H1 (cell line): ENCODE data around the gene LRRC10. TPM values are rescaled to one million over a fixed set of nuclear protein-coding genes. Genes with fewer than 3 reads are reported as not detected.

ENCODE experiments used
- CTCF ChIA-PET: fragments of 300-600 bp; sonication (Branson Sonifier 250); formaldehyde crosslinking; loops from one replicate; lab custom pipeline; 2021; ENCODE audit not compliant: partially characterized antibody; lab: Charles Lee
- POLR2A ChIA-PET: fragments of 300-600 bp; sonication (Branson Sonifier 250); formaldehyde crosslinking; loops from one replicate; lab custom pipeline; 2021; ENCODE audit warnings: inconsistent platforms; ENCODE audit not compliant: partially characterized antibody; lab: Charles Lee
- DNase-seq, 2 experiments: peaks; one replicate each; pipeline versions ENCODE4 v3.0.0 to v3.0.0-alpha.2; 2010 to 2022; ENCODE audit warnings: low spot score in 2 of 2, low read depth in 1 of 2, mixed read lengths in 1 of 2
- FAIRE-seq: peaks from 2 replicates; lab custom pipeline; 2011; peaks lifted over from hg19 to GRCh38; lab: Jason Lieb, UNC
- H2AFZ ChIP-seq: 2 replicates; pipeline ENCODE4 v1.8.1; 2012; ENCODE audit warnings: low read length, inconsistent platforms
- H2AK5ac ChIP-seq: 2 replicates; pipeline ENCODE4 v1.6.1; 2013; ENCODE audit warnings: low read depth, low read length
- H2BK120ac ChIP-seq: replicated peaks from 2 replicates; pipeline ENCODE3; 2013; ENCODE audit warnings: low read depth, low read length, inconsistent platforms
- H2BK12ac ChIP-seq: 2 replicates; pipeline ENCODE4 v1.6.1; 2013; ENCODE audit warnings: low read depth, low read length
- H2BK15ac ChIP-seq: 2 replicates; pipeline ENCODE4 v1.6.1; 2013; ENCODE audit warnings: low read length
- H2BK20ac ChIP-seq: 2 replicates; pipeline ENCODE4 v1.6.1; 2013; ENCODE audit warnings: low read length
- H2BK5ac ChIP-seq: 2 replicates; pipeline ENCODE4 v1.6.1; 2013; ENCODE audit warnings: low read depth, low read length
- H3K14ac ChIP-seq: 2 replicates; pipeline ENCODE4 v1.6.1; 2013; ENCODE audit warnings: inconsistent platforms; ENCODE audit not compliant: insufficient read length
- H3K18ac ChIP-seq: 2 replicates; pipeline ENCODE4 v1.6.1; 2013; ENCODE audit warnings: low read length; ENCODE audit errors: extremely low read depth
- H3K23ac ChIP-seq: 2 replicates; pipeline ENCODE4 v1.6.1; 2013; ENCODE audit warnings: inconsistent platforms; ENCODE audit not compliant: insufficient read length
- H3K23me2 ChIP-seq: 2 replicates; pipeline ENCODE4 v1.6.1; 2013; ENCODE audit warnings: low read depth, low read length
- H3K27ac ChIP-seq: 2 replicates; pipeline ENCODE4 v1.6.1; 2011; ENCODE audit warnings: low read depth, low read length, inconsistent platforms
- H3K27me3 ChIP-seq, 4 experiments: replicated peaks in 1 of 4; 1 replicate in 1 of 4; 2 replicates in 3 of 4; pipeline versions ENCODE4 v1.6.1 to v1.8.1; 2011 to 2013; ENCODE audit warnings: low read length in 3 of 4, mild to moderate bottlenecking in 3 of 4, inconsistent platforms in 2 of 4, mixed read lengths in 2 of 4, moderate library complexity in 1 of 4; ENCODE audit not compliant: control insufficient read depth in 3 of 4, insufficient read depth in 3 of 4; ENCODE audit errors: extremely low read depth in 1 of 4
- H3K36me3 ChIP-seq, 4 experiments: 2 replicates each; pipeline versions ENCODE4 v1.6.1 to v1.8.1; 2011 to 2013; ENCODE audit warnings: mild to moderate bottlenecking in 4 of 4, low read length in 3 of 4, moderate library complexity in 2 of 4, control low read depth in 1 of 4, inconsistent platforms in 1 of 4; ENCODE audit not compliant: insufficient read depth in 4 of 4, control insufficient read depth in 2 of 4
- H3K4ac ChIP-seq: replicated peaks from 2 replicates; pipeline ENCODE3; 2013; ENCODE audit warnings: low read length, low read depth, mixed read lengths, inconsistent platforms; ENCODE audit not compliant: insufficient read length
- H3K4me1 ChIP-seq, 4 experiments: replicated peaks in 1 of 4; 1 replicate in 1 of 4; 2 replicates in 3 of 4; pipeline versions ENCODE4 v1.6.1 to v1.8.1; 2011 to 2013; ENCODE audit warnings: low read length in 3 of 4, inconsistent platforms in 2 of 4, mixed read lengths in 1 of 4; ENCODE audit not compliant: insufficient read depth in 4 of 4, control insufficient read depth in 3 of 4
- H3K4me2 ChIP-seq, 2 experiments: 2 replicates each; pipeline versions ENCODE4 v1.6.1 to v1.8.1; 2011 to 2013; ENCODE audit warnings: low read depth in 2 of 2, low read length in 2 of 2, control low read depth in 1 of 2, inconsistent platforms in 1 of 2, mild to moderate bottlenecking in 1 of 2; ENCODE audit not compliant: insufficient read depth in 1 of 2
- H3K4me3 ChIP-seq, 4 experiments: fragments of 200-600, 300-600 bp in 1 of 4; sonication (generic), shearing (Covaris generic), sonication (Bioruptor Twin) in 1 of 4; 2 replicates each; pipeline versions ENCODE4 v1.5.1 to v1.8.1; 2011 to 2016; ENCODE audit warnings: low read length in 4 of 4, low read depth in 3 of 4, control low read depth in 2 of 4, inconsistent platforms in 2 of 4, mild to moderate bottlenecking in 2 of 4, mixed read lengths in 1 of 4, moderate library complexity in 1 of 4; ENCODE audit not compliant: insufficient read depth in 2 of 4; ENCODE audit errors: extremely low read depth in 1 of 4
- H3K56ac ChIP-seq: replicated peaks from 2 replicates; pipeline ENCODE3; 2013; ENCODE audit warnings: low read depth, mild to moderate bottlenecking, mixed read lengths, low read length, inconsistent platforms; ENCODE audit not compliant: insufficient read length
- H3K79me1 ChIP-seq: 2 replicates; pipeline ENCODE4 v1.6.1; 2013; ENCODE audit warnings: low read depth, low read length, control low read depth
- H3K79me2 ChIP-seq, 2 experiments: 2 replicates each; pipeline versions ENCODE4 v1.6.1 to v1.8.1; 2012 to 2013; ENCODE audit warnings: low read length in 2 of 2, mild to moderate bottlenecking in 2 of 2, inconsistent platforms in 1 of 2; ENCODE audit not compliant: insufficient read depth in 2 of 2, control insufficient read depth in 1 of 2
- H3K9ac ChIP-seq, 4 experiments: replicated peaks in 1 of 4; 1 replicate in 1 of 4; 2 replicates in 3 of 4; pipeline versions ENCODE4 v1.6.1 to v1.8.1; 2011 to 2013; ENCODE audit warnings: low read depth in 3 of 4, low read length in 3 of 4, control low read depth in 2 of 4, mild to moderate bottlenecking in 2 of 4, moderate library complexity in 2 of 4, inconsistent platforms in 1 of 4; ENCODE audit errors: extremely low read depth in 1 of 4
- H3K9me3 ChIP-seq, 2 experiments: 2 replicates each; pipeline versions ENCODE4 v1.6.1 to v1.8.1; 2012 to 2013; ENCODE audit warnings: mild to moderate bottlenecking in 2 of 2, moderate library complexity in 2 of 2, control low read depth in 1 of 2, inconsistent platforms in 1 of 2, low read depth in 1 of 2, low read length in 1 of 2, mixed read lengths in 1 of 2; ENCODE audit not compliant: insufficient read depth in 2 of 2
- H4K20me1 ChIP-seq, 2 experiments: replicated peaks in 1 of 2; 2 replicates each; pipeline versions ENCODE3 to v1.8.1; 2011 to 2013; ENCODE audit warnings: inconsistent platforms in 2 of 2, low read length in 2 of 2, mild to moderate bottlenecking in 1 of 2; ENCODE audit not compliant: insufficient read depth in 2 of 2, control insufficient read depth in 1 of 2
- H4K5ac ChIP-seq: 2 replicates; pipeline ENCODE4 v1.6.1; 2013; ENCODE audit warnings: low read length, low read depth, mixed read lengths, inconsistent platforms; ENCODE audit not compliant: insufficient read length
- H4K8ac ChIP-seq: 2 replicates; pipeline ENCODE4 v1.8.0; 2013; ENCODE audit warnings: mild to moderate bottlenecking, moderate library complexity, low read length, inconsistent platforms; ENCODE audit not compliant: insufficient read depth; ENCODE audit errors: extremely low read depth
- H4K91ac ChIP-seq: replicated peaks from 2 replicates; pipeline ENCODE3; 2013; ENCODE audit warnings: low read length, mixed read lengths, inconsistent platforms; ENCODE audit not compliant: insufficient read length
- CBX8 ChIP-seq: fragments of 300-800, 300-1000 bp; sonication (generic); IDR thresholded peaks from 2 replicates; pipeline ENCODE4 v1.7.1; 2016; ENCODE audit warnings: low read depth, low read length, borderline replicate concordance
- KDM4A ChIP-seq: IDR thresholded peaks from one replicate; pipeline ENCODE4 v1.7.1; 2012; ENCODE audit warnings: low read depth, mild to moderate bottlenecking, moderate library complexity, low read length, inconsistent platforms; ENCODE audit not compliant: severe bottlenecking
- KDM5A ChIP-seq: fragments of 200-600 bp; IDR thresholded peaks from 2 replicates; pipeline ENCODE4 v1.7.1; 2012; ENCODE audit warnings: mild to moderate bottlenecking, low read length, inconsistent platforms, mixed read lengths
- POLR2AphosphoS5 ChIP-seq: IDR thresholded peaks from 2 replicates; pipeline ENCODE4 v1.6.1; 2011; ENCODE audit warnings: low read depth, low read length
- RAD21 ChIP-seq, 2 experiments: IDR thresholded peaks in 1 of 2; conservative IDR thresholded peaks in 1 of 2; 2 replicates each; pipeline ENCODE4 v1.6.1; 2011; ENCODE audit warnings: low read depth in 2 of 2, low read length in 2 of 2, improper control_type of control experiment in 1 of 2, inconsistent platforms in 1 of 2, mild to moderate bottlenecking in 1 of 2, moderate library complexity in 1 of 2
- SP1 ChIP-seq: IDR thresholded peaks from 2 replicates; pipeline ENCODE4 v1.6.1; 2011; ENCODE audit warnings: low read depth, low read length
- TCF12 ChIP-seq: IDR thresholded peaks from 2 replicates; pipeline ENCODE4 v1.6.1; 2011; ENCODE audit warnings: low read depth, mild to moderate bottlenecking, low read length
- USF2 ChIP-seq: IDR thresholded peaks from 2 replicates; pipeline ENCODE4 v1.6.1; 2011; ENCODE audit warnings: low read length, improper control_type of control experiment
- WGBS, 2 experiments: shearing (Covaris generic) in 1 of 2; methylation state at CpG; one replicate each; pipeline versions ENCODE4 v1.1.6 to v1.1.7; 2013 to 2015; ENCODE audit warnings: low lambda C conversion rate in 2 of 2, mixed read lengths in 2 of 2, inconsistent platforms in 1 of 2, low coverage in 1 of 2, missing lambda C conversion rate in 1 of 2; ENCODE audit not compliant: insufficient replicate concordance in 2 of 2, insufficient coverage in 1 of 2, insufficient read length in 1 of 2; ENCODE audit errors: extremely low coverage in 1 of 2, missing lambda C conversion rate in 1 of 2; 5-methylcytosine and 5-hydroxymethylcytosine counted together
- polyA plus RNA-seq, 7 experiments: library from polyadenylated mRNA; depleted of rRNA in 3 of 7; stranded (reverse) in 5 of 7; unstranded in 2 of 7; fragments of >200 nt in 5 of 7; fragments of 200-250 nt in 2 of 7; gene quantifications; 1 replicate in 5 of 7; 2 replicates in 1 of 7; 4 replicates in 1 of 7; pipeline versions ENCODE4 v1.2.1 to v1.2.3, GENCODE V29; 2011 to 2013; ENCODE audit warnings: missing spikeins in 2 of 7, mixed read lengths in 2 of 7
- total RNA-seq: library from RNA; stranded (reverse); fragmentation: NEBNext Ultra II Directional; extraction: Animal tissue kit (Norgen Biotek cat#: 25700); gene quantifications from 2 replicates; pipeline ENCODE4 v1.2.1, GENCODE V29; 2021

LRRC10 gene
- total and polyA plus RNA-seq, 2 of the 8 experiments (the other 6 are each of a cell fraction or from before 2014, with no cell fraction given): not detected

GRCh38 chr12:69570000-69570516 is 40.6 kb downstream of the LRRC10 start:
- no peak overlapping the region for H2BK20ac ChIP-seq
- ChIA-PET CTCF (interaction anchor here (0.9 to 8.7 kb wide), 33 partner anchors 10 to 282 kb away, joined by 3 to 69 read pairs (median 6); partner anchors contain the start of genes CCT2, FRS2 and LYZ), POLR2A (interaction anchor here (0.7 to 2.3 kb wide), 5 partner anchors 10 to 212 kb away, joined by 3 to 11 read pairs (median 3); no protein-coding TSS in a partner anchor)
- no peak overlapping the region for H2AK5ac ChIP-seq
- H3K79me2 ChIP-seq: no peaks in the 10 kb centered on the region
- no peak overlapping the region for H2BK120ac ChIP-seq
- no peak overlapping the region for H2BK15ac ChIP-seq
- no peak overlapping the region for H2BK5ac ChIP-seq
- H4K91ac ChIP-seq: no peak overlapping the region
- no peak overlapping the region; the same call in 1 of the 2 replicates for H4K8ac ChIP-seq
- peaks cover 2% of the 10 kb centered on the region in 2 experiments for H4K20me1 ChIP-seq
- H3K27ac ChIP-seq: no peak overlapping the region
- no peak overlapping the region for H3K4me3 ChIP-seq
- no peaks in the 10 kb centered on the region for H3K79me1 ChIP-seq
- H3K9me3 ChIP-seq: no peaks in the 10 kb centered on the region
- peaks cover 14 to 31% (median 25%) of the 10 kb centered on the region in 4 experiments for H3K36me3 ChIP-seq
- H3K27me3 ChIP-seq: peaks cover 0 to 1% (median 0%) of the 10 kb centered on the region in 4 experiments; a peak in 1 of 7 replicates
- no peak for TF ChIP-seq CBX8
- TF ChIP-seq POLR2AphosphoS5: no peak
- no peak for TF ChIP-seq KDM5A
- no peak for TF ChIP-seq RAD21 (IDR thresholded peaks at IDR 0.05 in 1 of 2, conservative IDR thresholded peaks at IDR 0.05 in 1 of 2; ENCODE audit: low read depth in 2 of 2, low read length in 2 of 2)
- TF ChIP-seq KDM4A: no peak
- no peak for TF ChIP-seq SP1
- TF ChIP-seq USF2: no peak
- no peak for TF ChIP-seq TCF12
- no peak overlapping the region for H3K4ac ChIP-seq
- H3K23me2 ChIP-seq: no peaks in the 10 kb centered on the region
- DNase-seq (no peak), FAIRE-seq (no peak)
- no peak overlapping the region for H3K14ac ChIP-seq
- H3K56ac ChIP-seq: no peak overlapping the region
- no peaks in the 10 kb centered on the region for H3K4me1 ChIP-seq
- H2BK12ac ChIP-seq: no peak overlapping the region
- H3K23ac ChIP-seq: no peak overlapping the region
- H4K5ac ChIP-seq: no peak overlapping the region
- H3K4me2 ChIP-seq: no peak overlapping the region
- no peak overlapping the region for H2AFZ ChIP-seq
- H3K18ac ChIP-seq: no peak overlapping the region
- H3K9ac ChIP-seq: no peak overlapping the region
- 86% methylated on average over 10 of the region's 10 CpGs; no CpG with 5 or more reads in 1 of the 2 experiments for WGBS, 2 experiments
